ENCODE results near the gene ANKRD44. TPM values are rescaled to one million over a fixed set of nuclear protein-coding genes. Genes with fewer than 3 reads are reported as not detected.

ANKRD44 gene
- polyA plus RNA-seq, 2 of the 4 experiments (the other 2 are of a cell fraction), result 0.97 to 5.9 TPM

DNA sequence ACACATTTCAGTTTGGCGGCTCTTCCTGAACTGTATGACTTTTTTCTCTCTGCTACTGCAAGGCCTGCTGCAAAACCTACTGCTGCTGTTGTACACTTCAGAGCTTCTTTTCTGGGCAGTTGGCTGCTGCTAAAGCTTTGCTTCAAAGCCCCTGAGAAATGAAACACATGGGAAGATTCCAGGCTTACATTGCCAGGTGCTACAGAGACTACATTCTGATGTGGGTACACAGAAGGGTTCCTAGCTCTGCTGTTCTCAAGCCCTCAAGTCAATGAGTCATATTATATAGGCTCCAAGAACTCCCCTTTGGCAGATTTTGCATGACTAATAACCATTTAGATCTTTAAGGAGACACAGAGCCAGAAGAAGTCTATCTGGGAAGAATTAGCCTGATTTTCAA lies 371.2 kb downstream of the ANKRD44 start:
- ATAC-seq (no peak; a peak in 1 of 6 replicates), DNase-seq (ENCODE audit: low read depth in 1 of 2, low spot score in 1 of 2) (no peak), FAIRE-seq (no peak)
- H3K4me2 ChIP-seq, result no peak overlapping the region
- H3K4me3 ChIP-seq, result no peak overlapping the region
- ChIA-PET POLR2A (no interaction called here), CTCF (interaction anchor here (0.6 to 1.1 kb wide), 3 partner anchors 11 to 70 kb away, joined by 3 read pairs; no protein-coding TSS in a partner anchor)
- WGBS (ENCODE audit: missing lambda C conversion rate), result 100% methylated on average over 1 of the region's 1 CpG
- TF ChIP-seq EHMT2 (IDR thresholded peaks at IDR 0.05; ENCODE audit: low read depth) (no peak), FOSL2 (IDR thresholded peaks at IDR 0.05) (no peak), FOSL2 (CRISPR knock-in tag; IDR thresholded peaks at IDR 0.05) (peak; percentile 22; the same call in 1 of the 2 replicates)
- H3K27ac ChIP-seq, result no peak overlapping the region
- H3K9me3 ChIP-seq, result no peaks in the 10 kb centered on the region
- no peaks in the 10 kb centered on the region for H3K4me1 ChIP-seq

Other genes with a start within 250 kb of the ANKRD44 start
- gene SF3B1, start 124.2 kb upstream of the ANKRD44 start, polyA plus RNA-seq (2011; rRNA removed), result 400 and 436 TPM in 2 replicates
- 165 to 167 TPM (median 166 TPM) in 3 replicates for gene SF3B1, start 124.2 kb upstream of the ANKRD44 start, polyA plus RNA-seq (2017; fragmentation: RNase III; extraction: RNeasy Plus Mini Kit Qiagen cat#74134 plus additional on column Dnase treatment)
- gene COQ10B, start 142.8 kb upstream of the ANKRD44 start, polyA plus RNA-seq (2011; rRNA removed), result 6.1 and 11.2 TPM in 2 replicates
- 22.9 to 25.1 TPM (median 24.3 TPM) in 3 replicates for gene COQ10B, start 142.8 kb upstream of the ANKRD44 start, polyA plus RNA-seq (2017; fragmentation: RNase III; extraction: RNeasy Plus Mini Kit Qiagen cat#74134 plus additional on column Dnase treatment)
- 767 and 790 TPM in 2 replicates for gene HSPD1, start 189.1 kb upstream of the ANKRD44 start, polyA plus RNA-seq (2011; rRNA removed)
- gene HSPD1, start 189.1 kb upstream of the ANKRD44 start, polyA plus RNA-seq (2017; fragmentation: RNase III; extraction: RNeasy Plus Mini Kit Qiagen cat#74134 plus additional on column Dnase treatment), result 833 to 1,004 TPM (median 882 TPM) in 3 replicates
- gene HSPE1, start 189.6 kb upstream of the ANKRD44 start, polyA plus RNA-seq (2011; rRNA removed), result 286 and 468 TPM in 2 replicates
- 1,189 to 1,457 TPM (median 1,198 TPM) in 3 replicates for gene HSPE1, start 189.6 kb upstream of the ANKRD44 start, polyA plus RNA-seq (2017; fragmentation: RNase III; extraction: RNeasy Plus Mini Kit Qiagen cat#74134 plus additional on column Dnase treatment)
- gene MOB4, start 205.3 kb upstream of the ANKRD44 start, polyA plus RNA-seq (2011; rRNA removed), result 44.2 and 74.7 TPM in 2 replicates
- 57.5 to 64.3 TPM (median 58.1 TPM) in 3 replicates for gene MOB4, start 205.3 kb upstream of the ANKRD44 start, polyA plus RNA-seq (2017; fragmentation: RNase III; extraction: RNeasy Plus Mini Kit Qiagen cat#74134 plus additional on column Dnase treatment)

All from A549 (cell line).